ENCODE data around the gene SLC7A6OS.

The SLC7A6OS gene

GRCh38 chr16:68279726-68280558 is 30.8 kb downstream of the SLC7A6OS start:
- TF ChIP-seq EGR1 (IDR thresholded peaks at IDR 0.05) (no peak), TEAD4 (IDR thresholded peaks at IDR 0.05) (no peak), NFIC (IDR thresholded peaks at IDR 0.05) (no peak), EP300 (IDR thresholded peaks at IDR 0.05; ENCODE audit: borderline replicate concordance) (no peak), TCF12 (IDR thresholded peaks at IDR 0.05; ENCODE audit: low read depth) (no peak), FOXM1 (IDR thresholded peaks at IDR 0.05; ENCODE audit: borderline replicate concordance, low read depth) (no peak), ZBTB7A (IDR thresholded peaks at IDR 0.05; ENCODE audit: low read depth) (no peak), REST (IDR thresholded peaks at IDR 0.05; ENCODE audit: low read depth) (no peak), RAD21 (IDR thresholded peaks at IDR 0.05; ENCODE audit: low read depth) (no peak), MAX (IDR thresholded peaks at IDR 0.05) (no peak), CREB1 (IDR thresholded peaks at IDR 0.05; ENCODE audit: low read depth) (no peak), CEBPB (IDR thresholded peaks at IDR 0.05) (no peak), USF1 (IDR thresholded peaks at IDR 0.05) (no peak), YY1 (IDR thresholded peaks at IDR 0.05; ENCODE audit: low read depth) (no peak), TAF1 (IDR thresholded peaks at IDR 0.05; ENCODE audit: low read depth) (no peak)

GRCh38 chr16:68276223-68276622 is 34.5 kb downstream of the SLC7A6OS start:
- TF ChIP-seq CEBPB (IDR thresholded peaks at IDR 0.05) (no peak), YY1 (IDR thresholded peaks at IDR 0.05; ENCODE audit: low read depth) (no peak), REST (IDR thresholded peaks at IDR 0.05; ENCODE audit: low read depth) (no peak), NFIC (IDR thresholded peaks at IDR 0.05) (no peak), USF1 (IDR thresholded peaks at IDR 0.05) (no peak), TAF1 (IDR thresholded peaks at IDR 0.05; ENCODE audit: low read depth) (no peak), FOXM1 (IDR thresholded peaks at IDR 0.05; ENCODE audit: borderline replicate concordance, low read depth) (no peak), RAD21 (IDR thresholded peaks at IDR 0.05; ENCODE audit: low read depth) (no peak), CREB1 (IDR thresholded peaks at IDR 0.05; ENCODE audit: low read depth) (no peak), TCF12 (IDR thresholded peaks at IDR 0.05; ENCODE audit: low read depth) (no peak), TEAD4 (IDR thresholded peaks at IDR 0.05) (no peak), ZBTB7A (IDR thresholded peaks at IDR 0.05; ENCODE audit: low read depth) (no peak), EP300 (IDR thresholded peaks at IDR 0.05; ENCODE audit: borderline replicate concordance) (no peak)

GRCh38 chr16:68275611-68276191 is 35.0 kb downstream of the SLC7A6OS start:
- TF ChIP-seq FOXM1 (IDR thresholded peaks at IDR 0.05; ENCODE audit: borderline replicate concordance, low read depth) (no peak), EP300 (IDR thresholded peaks at IDR 0.05; ENCODE audit: borderline replicate concordance) (no peak)

- TF ChIP-seq TEAD4 (IDR thresholded peaks at IDR 0.05) (no peak), RAD21 (IDR thresholded peaks at IDR 0.05; ENCODE audit: low read depth) (no peak), NFIC (IDR thresholded peaks at IDR 0.05) (no peak), TCF12 (IDR thresholded peaks at IDR 0.05; ENCODE audit: low read depth) (no peak), EGR1 (IDR thresholded peaks at IDR 0.05) (no peak), REST (IDR thresholded peaks at IDR 0.05; ENCODE audit: low read depth) (no peak), EP300 (IDR thresholded peaks at IDR 0.05; ENCODE audit: borderline replicate concordance) (no peak), TAF1 (IDR thresholded peaks at IDR 0.05; ENCODE audit: low read depth) (no peak), MAX (IDR thresholded peaks at IDR 0.05) (no peak), ZBTB7A (IDR thresholded peaks at IDR 0.05; ENCODE audit: low read depth) (no peak), YY1 (IDR thresholded peaks at IDR 0.05; ENCODE audit: low read depth) (no peak), FOXM1 (IDR thresholded peaks at IDR 0.05; ENCODE audit: borderline replicate concordance, low read depth) (no peak), CREB1 (IDR thresholded peaks at IDR 0.05; ENCODE audit: low read depth) (no peak), USF1 (IDR thresholded peaks at IDR 0.05) (no peak), CEBPB (IDR thresholded peaks at IDR 0.05) (no peak)
These were observed 36.3 kb downstream of the SLC7A6OS start for GRCh38 chr16:68274441-68274840.

Data from Ishikawa (cell line).